ENCODE measurements around the gene HTT.

HTT gene

GRCh38 chr4:3240936-3241522 is 166.5 kb downstream of the HTT start:
- no peak for DNase-seq

GRCh38 chr4:3241898-3242524 is 167.5 kb downstream of the HTT start:
- DNase-seq, result no peak

GRCh38 chr4:3243136-3243780 is 168.8 kb downstream of the HTT start:
- no peak for DNase-seq

GRCh38 chr4:3244002-3244401 is 169.5 kb downstream of the HTT start:
- no peak for DNase-seq

- no peak for DNase-seq
Measured at GRCh38 chr4:3244747-3245146, 170.3 kb downstream of the HTT start.

GRCh38 chr4:3245676-3246075 is 171.2 kb downstream of the HTT start:
- DNase-seq, result no peak

- no peak for DNase-seq
Measured at GRCh38 chr4:3246458-3247398, 172.2 kb downstream of the HTT start.

GRCh38 chr4:3247399-3248177 is 173.1 kb downstream of the HTT start:
- DNase-seq, result no peak

- DNase-seq, result no peak
Measured at GRCh38 chr4:3248178-3248480, 173.6 kb downstream of the HTT start.

- no peak for DNase-seq
Measured at GRCh38 chr4:3248811-3249661, 174.6 kb downstream of the HTT start, which contains the start of gene MSANTD1. Gene MSANTD1 (plus strand): TSS chr4:3249159. CDS start chr4:3249223, 64 bp downstream.

- no peak for DNase-seq
Measured at GRCh38 chr4:3249711-3250437, 175.4 kb downstream of the HTT start.

GRCh38 chr4:3250438-3250955 is 176.0 kb downstream of the HTT start:
- DNase-seq, result no peak

GRCh38 chr4:3250956-3251690 is 176.6 kb downstream of the HTT start:
- no peak for DNase-seq

GRCh38 chr4:3251691-3252479 is 177.4 kb downstream of the HTT start:
- DNase-seq, result no peak

GRCh38 chr4:3252480-3252828 is 178.0 kb downstream of the HTT start:
- no peak for DNase-seq

GRCh38 chr4:3252831-3253641 is 178.6 kb downstream of the HTT start:
- DNase-seq, result no peak

GRCh38 chr4:3253808-3254207 is 179.3 kb downstream of the HTT start:
- DNase-seq, result no peak

Data from NCI-H1105 (cell line).